Astrocyte (in vitro differentiated cells and primary cell): Measurements from ENCODE around the gene HOGA1. TPM values are rescaled to one million over a fixed set of nuclear protein-coding genes. Genes with fewer than 3 reads are reported as not detected.
A peak's percentile ranks its signal among the peaks of the same experiment; 100 is the strongest.
"Not testable (repeated sequence)": the region's sequence is repeated elsewhere in the genome, so short reads cannot be mapped to it uniquely, and the experiment has no call there.

ENCODE experiments used
- DNase-seq: peaks from one replicate; pipeline ENCODE4 v3.0.0-alpha.2; 2010; ENCODE audit warnings: low read depth
- FAIRE-seq: peaks from 2 replicates; lab custom pipeline; 2011; peaks lifted over from hg19 to GRCh38; lab: Jason Lieb, UNC
- H2AFZ ChIP-seq: 2 replicates; pipeline ENCODE4 v1.6.0; 2012; ENCODE audit warnings: low read depth, low read length, inconsistent platforms
- H3K27ac ChIP-seq: 2 replicates; pipeline ENCODE4 v1.5.1; 2011; ENCODE audit warnings: low read depth, low read length, inconsistent platforms
- H3K27me3 ChIP-seq: 2 replicates; pipeline ENCODE4 v1.6.0; 2011; ENCODE audit warnings: low read length, inconsistent platforms; ENCODE audit not compliant: insufficient read depth
- H3K36me3 ChIP-seq: 2 replicates; pipeline ENCODE4 v1.5.1; 2011; ENCODE audit warnings: low read length, inconsistent platforms; ENCODE audit not compliant: insufficient read depth
- H3K4me1 ChIP-seq: 2 replicates; pipeline ENCODE4 v1.5.1; 2011; ENCODE audit warnings: low read length, inconsistent platforms; ENCODE audit not compliant: insufficient read depth
- H3K4me2 ChIP-seq: 2 replicates; pipeline ENCODE4 v1.6.0; 2012; ENCODE audit warnings: low read length, inconsistent platforms
- H3K4me3 ChIP-seq: 2 replicates; pipeline ENCODE4 v1.5.1; 2011; ENCODE audit warnings: low read depth, mild to moderate bottlenecking, low read length, inconsistent platforms; ENCODE audit not compliant: insufficient read depth
- H3K79me2 ChIP-seq: 2 replicates; pipeline ENCODE4 v1.6.0; 2012; ENCODE audit warnings: mild to moderate bottlenecking, low read length, inconsistent platforms; ENCODE audit not compliant: insufficient read depth
- H3K9ac ChIP-seq: 2 replicates; pipeline ENCODE4 v1.6.0; 2012; ENCODE audit warnings: mild to moderate bottlenecking, low read length, inconsistent platforms
- H3K9me3 ChIP-seq: 2 replicates; pipeline ENCODE4 v1.5.1; 2012; ENCODE audit warnings: low read depth, mild to moderate bottlenecking, low read length, inconsistent platforms; ENCODE audit not compliant: insufficient read depth
- H4K20me1 ChIP-seq: 2 replicates; pipeline ENCODE4 v1.6.0; 2012; ENCODE audit warnings: low read length, inconsistent platforms; ENCODE audit not compliant: insufficient read depth
- H3K27ac Mint-ChIP-seq: one replicate; pipeline ENCODE4 v1.8.0; 2021; ENCODE audit warnings: mild to moderate bottlenecking, mixed read lengths; ENCODE audit not compliant: unreplicated experiment
- H3K27me3 Mint-ChIP-seq: one replicate; pipeline ENCODE4 v1.8.0; 2021; ENCODE audit warnings: low read depth, mixed read lengths; ENCODE audit not compliant: unreplicated experiment
- H3K36me3 Mint-ChIP-seq: one replicate; pipeline ENCODE4 v1.8.0; 2021; ENCODE audit warnings: low read depth, mixed read lengths; ENCODE audit not compliant: unreplicated experiment
- H3K4me1 Mint-ChIP-seq: one replicate; pipeline ENCODE4 v1.8.0; 2021; ENCODE audit warnings: low read depth, mixed read lengths; ENCODE audit not compliant: unreplicated experiment
- H3K4me3 Mint-ChIP-seq: one replicate; pipeline ENCODE4 v1.8.0; 2021; ENCODE audit warnings: mild to moderate bottlenecking, moderate library complexity, mixed read lengths; ENCODE audit not compliant: unreplicated experiment
- H3K9me3 Mint-ChIP-seq: one replicate; pipeline ENCODE4 v1.8.0; 2021; ENCODE audit warnings: mild to moderate bottlenecking, mixed read lengths; ENCODE audit not compliant: unreplicated experiment
- EZH2 ChIP-seq: IDR thresholded peaks from 2 replicates; pipeline ENCODE4 v1.6.1; 2012; ENCODE audit warnings: mild to moderate bottlenecking, low read length, inconsistent platforms; ENCODE audit not compliant: insufficient read depth
- total RNA-seq: library from RNA; stranded (reverse); gene quantifications from 2 replicates; pipeline ENCODE4 v1.2.1, GENCODE V29; 2021
- TF ChIP-seq, protein P1 (sequence below): IDR thresholded peaks from 2 replicates; pipeline ENCODE4 v1.5.1; 2011; ENCODE audit warnings: low read depth, mild to moderate bottlenecking, inconsistent platforms, low read length, moderate library complexity; ENCODE audit not compliant: insufficient read depth

The HOGA1 gene
- total RNA-seq, 1 donor from 2014 or later: 0.23 TPM

DNA sequence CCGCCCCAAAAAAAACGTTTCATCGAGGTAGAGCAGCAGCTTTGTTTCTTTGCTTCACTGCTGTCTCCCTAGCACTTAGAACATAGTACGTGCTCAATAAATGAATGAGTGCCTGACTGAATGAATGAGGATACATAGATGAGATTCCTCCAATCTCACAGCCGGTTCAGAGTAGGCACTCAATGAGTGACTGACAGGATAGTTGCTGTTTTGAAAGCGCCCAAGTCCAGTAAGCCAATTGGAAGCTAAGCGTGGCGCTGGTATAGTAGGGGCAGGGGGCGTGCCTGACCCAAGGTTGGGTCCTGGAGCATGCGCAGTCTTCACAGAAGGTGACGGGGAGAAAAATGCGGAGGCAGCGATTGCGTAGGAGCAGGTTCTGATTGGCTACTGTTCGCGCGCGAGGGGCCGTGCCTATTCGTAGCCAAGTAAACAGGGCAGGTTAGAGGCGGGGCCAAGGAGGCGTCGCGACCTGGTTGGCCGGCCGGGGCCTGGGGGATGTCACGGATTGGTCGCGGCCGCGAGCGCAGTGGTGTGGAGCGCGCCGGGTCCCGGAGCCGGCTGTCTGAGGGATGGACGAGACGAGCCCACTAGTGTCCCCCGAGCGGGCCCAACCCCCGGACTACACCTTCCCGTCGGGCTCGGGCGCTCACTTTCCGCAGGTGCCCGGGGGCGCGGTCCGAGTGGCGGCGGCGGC is 56.1 kb downstream of the HOGA1 start, which contains the start of gene PI4K2A:
PI4K2A (plus strand) TSS at position 498 of the 694 bp plus-strand sequence; CDS start at position 570, 72 bp downstream.
- peaks cover 29% of the 10 kb centered on the region for H4K20me1 ChIP-seq
- H3K4me3 ChIP-seq: peak within 1 kb of the TSS; percentile 88
- peak; percentile 96 for DNase-seq
- peaks cover 9% of the 10 kb centered on the region for H3K36me3 ChIP-seq
- H3K27ac Mint-ChIP-seq: peak within 1 kb of the TSS; percentile 87
- peaks cover 37% of the 10 kb centered on the region for H3K79me2 ChIP-seq
- peak within 1 kb of the TSS; percentile 98 for H3K9ac ChIP-seq
- no peaks in the 10 kb centered on the region for H3K27me3 Mint-ChIP-seq
- H3K4me1 ChIP-seq: peaks cover 13% of the 10 kb centered on the region
- H2AFZ ChIP-seq: peak within 1 kb of the TSS; percentile 67
- peak within 1 kb of the TSS; percentile 83 for H3K27ac ChIP-seq
- H3K9me3 Mint-ChIP-seq: no peaks in the 10 kb centered on the region
- H3K27me3 ChIP-seq: no peaks in the 10 kb centered on the region
- H3K36me3 Mint-ChIP-seq: peaks cover 8% of the 10 kb centered on the region
- H3K4me3 Mint-ChIP-seq: peak within 1 kb of the TSS; percentile 95
- peak; percentile 67 for FAIRE-seq
- peak within 1 kb of the TSS; percentile 96 for H3K4me2 ChIP-seq
- H3K4me1 Mint-ChIP-seq: peaks cover 8% of the 10 kb centered on the region
- no peaks in the 10 kb centered on the region for H3K9me3 ChIP-seq
- TF ChIP-seq EZH2: no peak
- TF ChIP-seq, protein P1, sequence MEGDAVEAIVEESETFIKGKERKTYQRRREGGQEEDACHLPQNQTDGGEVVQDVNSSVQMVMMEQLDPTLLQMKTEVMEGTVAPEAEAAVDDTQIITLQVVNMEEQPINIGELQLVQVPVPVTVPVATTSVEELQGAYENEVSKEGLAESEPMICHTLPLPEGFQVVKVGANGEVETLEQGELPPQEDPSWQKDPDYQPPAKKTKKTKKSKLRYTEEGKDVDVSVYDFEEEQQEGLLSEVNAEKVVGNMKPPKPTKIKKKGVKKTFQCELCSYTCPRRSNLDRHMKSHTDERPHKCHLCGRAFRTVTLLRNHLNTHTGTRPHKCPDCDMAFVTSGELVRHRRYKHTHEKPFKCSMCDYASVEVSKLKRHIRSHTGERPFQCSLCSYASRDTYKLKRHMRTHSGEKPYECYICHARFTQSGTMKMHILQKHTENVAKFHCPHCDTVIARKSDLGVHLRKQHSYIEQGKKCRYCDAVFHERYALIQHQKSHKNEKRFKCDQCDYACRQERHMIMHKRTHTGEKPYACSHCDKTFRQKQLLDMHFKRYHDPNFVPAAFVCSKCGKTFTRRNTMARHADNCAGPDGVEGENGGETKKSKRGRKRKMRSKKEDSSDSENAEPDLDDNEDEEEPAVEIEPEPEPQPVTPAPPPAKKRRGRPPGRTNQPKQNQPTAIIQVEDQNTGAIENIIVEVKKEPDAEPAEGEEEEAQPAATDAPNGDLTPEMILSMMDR: no peak

- Histone ChIP-seq H3K9ac (peak overlapping the region; percentile 98), H4K20me1 (peaks cover 29% of the 10 kb centered on the region), H3K4me2 (peak overlapping the region; percentile 96), H3K4me3 (peak overlapping the region; percentile 88), H2AFZ (peak overlapping the region; percentile 48), H3K79me2 (peaks cover 42% of the 10 kb centered on the region), H3K27ac (peak overlapping the region; percentile 83), H3K4me1 (peaks cover 13% of the 10 kb centered on the region), H3K9me3 (no peaks in the 10 kb centered on the region), H3K36me3 (peaks cover 9% of the 10 kb centered on the region), H3K27me3 (no peaks in the 10 kb centered on the region)
- FAIRE-seq (no peak), DNase-seq (peak; percentile 22)
- Mint-ChIP-seq H3K27me3 (no peaks in the 10 kb centered on the region), H3K4me3 (peak overlapping the region; percentile 95), H3K27ac (peak overlapping the region; percentile 87), H3K9me3 (no peaks in the 10 kb centered on the region), H3K4me1 (peaks cover 8% of the 10 kb centered on the region), H3K36me3 (peaks cover 10% of the 10 kb centered on the region)
- TF ChIP-seq EZH2: no peak
- TF ChIP-seq, protein P1: no peak
Measured at GRCh38 chr10:97640868-97641811, 57.0 kb downstream of the HOGA1 start.

DNA sequence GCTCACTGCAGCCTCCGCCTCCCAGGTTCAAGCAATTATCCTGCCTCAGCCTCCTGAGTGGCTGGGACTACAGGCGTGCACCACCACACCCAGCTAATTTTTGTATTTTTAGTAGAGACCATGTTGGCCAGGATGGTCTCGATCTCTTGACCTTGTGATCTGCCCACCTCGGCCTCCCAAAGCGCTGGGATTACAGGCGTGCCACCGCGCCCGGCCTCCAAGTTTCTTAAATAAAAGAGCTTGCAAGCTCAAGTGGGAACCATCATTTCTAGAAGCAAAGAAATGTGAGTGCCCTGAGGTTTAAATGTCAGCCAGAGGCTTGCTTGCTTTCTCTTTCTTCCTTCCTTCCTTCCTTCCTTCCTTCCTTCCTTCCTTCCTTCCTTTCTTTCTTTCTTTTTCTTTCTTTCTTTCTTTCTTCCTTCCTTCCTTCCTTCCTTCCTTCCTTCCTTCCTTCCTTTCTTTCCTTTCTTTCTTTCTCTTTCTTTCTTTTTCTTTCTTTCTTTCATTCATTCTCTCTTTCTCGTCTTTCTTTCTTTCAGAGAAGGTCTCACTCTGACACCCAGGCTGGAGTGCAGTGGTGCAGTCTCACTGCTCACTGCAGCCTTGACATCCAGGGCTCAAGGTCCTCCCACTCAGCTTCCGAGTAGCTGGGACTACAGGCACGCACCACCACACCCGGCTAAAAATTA is 58.4 kb downstream of the HOGA1 start:
- peaks cover 12% of the 10 kb centered on the region for H3K36me3 Mint-ChIP-seq
- H3K4me1 Mint-ChIP-seq, H3K9me3 Mint-ChIP-seq, H2AFZ ChIP-seq, H3K9ac ChIP-seq, DNase-seq, H3K27me3 ChIP-seq, H3K9me3 ChIP-seq, FAIRE-seq, H3K27ac Mint-ChIP-seq, H3K27ac ChIP-seq, H3K36me3 ChIP-seq, H3K27me3 Mint-ChIP-seq, H3K4me3 ChIP-seq: not testable (repeated sequence)
- H3K4me1 ChIP-seq: peaks cover 13% of the 10 kb centered on the region
- H3K4me3 Mint-ChIP-seq: peak overlapping the region; percentile 95
- H3K4me2 ChIP-seq: peak overlapping the region; percentile 39
- H3K79me2 ChIP-seq: peaks cover 49% of the 10 kb centered on the region
- H4K20me1 ChIP-seq: peaks cover 29% of the 10 kb centered on the region
